HG03575 (cell line): ENCODE measurements around the gene FRAS1.
"Not testable (repeated sequence)": the region's sequence is repeated elsewhere in the genome, so short reads cannot be mapped to it uniquely, and the experiment has no call there.

Experiments
- ATAC-seq: cut with Tn5 transposase; IDR thresholded peaks from one replicate; pipeline ENCODE4 v1.9.1; 2021; ENCODE audit not compliant: unreplicated experiment, insufficient number of reproducible peaks, low FRiP score; ENCODE audit errors: extremely low read depth

The FRAS1 gene

DNA sequence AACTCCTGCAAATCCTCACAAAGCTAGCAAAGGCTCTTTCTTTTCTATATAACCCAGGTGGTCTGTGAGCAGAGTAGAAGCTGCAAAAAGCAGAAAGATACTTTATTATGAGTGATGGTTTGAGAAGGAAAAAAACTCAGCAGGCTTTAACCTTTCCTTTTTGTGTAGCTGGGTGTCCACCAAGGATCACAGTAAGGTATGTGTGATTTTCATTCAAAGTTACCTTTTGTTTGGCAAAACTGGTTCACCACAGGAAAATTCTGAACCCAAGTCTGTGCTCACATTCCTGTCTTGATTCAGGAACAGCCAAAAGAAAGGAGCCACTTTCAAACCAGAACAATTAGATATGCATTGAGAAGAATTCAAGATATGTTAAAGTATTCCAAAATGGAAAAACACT, 35.7 kb downstream of the FRAS1 start:
- no peak for ATAC-seq

DNA sequence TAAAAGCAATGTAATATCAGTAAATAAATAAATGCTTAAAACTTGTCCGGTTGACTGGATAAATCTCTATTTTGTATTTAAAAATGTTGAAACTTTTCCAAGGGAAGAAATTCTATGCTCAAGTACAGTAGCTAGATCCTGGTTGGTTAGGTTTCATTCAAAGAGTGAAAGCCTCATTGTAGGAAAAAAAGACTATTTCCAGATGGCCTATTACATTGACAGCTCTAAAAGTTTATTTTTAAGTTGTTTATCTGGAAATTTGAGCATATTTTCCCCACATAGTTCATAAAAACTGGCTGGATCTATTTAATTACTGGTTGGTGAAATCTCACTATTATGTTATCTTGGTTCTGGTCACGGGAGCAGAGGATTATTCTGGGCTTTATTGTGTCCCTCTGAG, 38.0 kb downstream of the FRAS1 start:
- ATAC-seq, result no peak

DNA sequence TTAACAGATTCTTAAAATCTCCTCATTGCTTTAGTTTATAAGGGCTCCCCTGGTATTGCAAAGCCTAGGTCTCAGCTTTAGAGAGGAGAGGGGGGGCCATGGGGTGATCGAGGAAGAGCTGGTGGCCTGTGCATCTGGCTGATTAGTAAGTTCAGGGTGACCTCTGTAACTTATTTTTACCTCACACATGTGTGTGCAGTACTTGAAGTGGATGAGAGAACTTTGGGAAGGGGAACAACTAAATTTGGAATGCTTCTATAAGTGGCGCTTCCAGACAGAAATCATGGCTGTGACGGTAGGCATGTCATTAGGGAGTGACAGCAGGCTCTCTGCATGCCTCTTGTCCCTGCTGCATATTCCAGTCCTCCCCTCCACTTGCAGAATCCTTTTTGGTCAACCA, 41.9 kb downstream of the FRAS1 start:
- no peak for ATAC-seq

DNA sequence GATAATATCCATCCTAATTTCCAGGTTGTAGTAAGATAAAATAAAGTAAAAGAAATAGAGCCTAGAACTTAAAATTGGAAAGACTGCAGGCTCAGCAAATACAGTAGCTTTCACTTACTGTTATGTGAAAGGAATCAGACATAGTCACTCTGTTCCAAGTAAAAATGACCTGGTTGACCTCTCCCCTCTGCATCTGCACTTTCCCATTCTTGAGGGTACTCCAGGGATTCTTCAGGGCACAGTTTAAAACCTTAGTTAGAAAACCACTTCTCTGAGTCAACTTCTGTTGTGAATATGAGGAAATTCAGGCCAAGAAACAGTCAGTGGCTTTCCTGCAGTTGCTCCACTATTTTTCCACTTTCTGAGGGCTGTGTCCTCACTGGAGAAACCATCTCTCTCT, 42.9 kb downstream of the FRAS1 start:
- no peak for ATAC-seq

DNA sequence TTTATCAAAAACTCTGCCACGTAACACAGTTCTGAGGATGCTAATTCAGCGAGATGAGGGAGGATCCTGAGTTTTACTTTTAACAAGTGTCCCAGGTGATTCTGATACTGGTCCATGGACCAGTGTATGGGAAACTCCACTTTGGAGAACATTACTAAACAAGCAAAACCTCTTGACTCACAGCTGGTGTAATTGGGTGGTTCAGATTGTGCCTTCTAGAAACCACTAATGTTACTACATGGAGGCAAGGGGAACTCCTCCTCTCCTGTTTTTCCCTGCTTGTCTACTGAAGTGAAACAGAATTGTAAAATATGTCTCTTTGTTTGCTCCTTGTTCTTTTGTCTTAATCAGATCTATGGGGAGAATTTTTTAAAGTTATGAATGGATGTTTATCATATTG, 62.6 kb downstream of the FRAS1 start:
- ATAC-seq, result no peak

DNA sequence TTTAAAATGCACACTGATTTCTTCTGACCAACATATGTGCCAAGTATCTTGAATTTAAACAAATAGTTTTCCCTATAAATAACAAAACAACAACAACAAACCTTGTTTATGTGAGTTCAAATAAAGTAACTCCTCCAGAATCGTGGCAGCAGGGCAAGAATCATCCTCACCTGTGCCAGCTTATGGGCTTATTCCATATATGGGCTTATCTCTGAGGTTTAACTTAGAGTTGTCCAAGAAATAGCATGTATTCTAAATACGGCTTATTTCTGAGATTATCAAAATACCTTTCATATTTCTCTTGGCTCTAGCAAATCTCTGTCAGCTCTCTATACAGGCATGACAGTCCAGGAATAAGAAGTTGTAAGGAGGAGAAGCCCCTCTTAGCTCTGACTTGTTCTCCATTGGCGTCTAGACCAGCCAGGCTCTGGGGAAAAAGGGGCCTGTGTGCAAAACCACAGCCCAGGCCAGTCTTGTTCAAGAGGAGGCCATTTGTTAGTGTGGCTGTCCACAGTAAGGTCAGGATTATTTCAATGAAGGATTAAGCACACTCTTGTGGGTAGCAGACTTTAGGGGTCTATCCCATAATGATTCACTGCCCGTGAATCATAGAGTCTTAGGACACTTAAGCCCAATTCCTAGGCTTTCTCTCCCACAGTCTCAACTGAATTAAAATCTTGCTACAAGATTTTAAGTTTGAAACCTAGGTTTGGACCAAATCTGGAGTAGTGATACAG, 63.2 kb downstream of the FRAS1 start:
- no peak for ATAC-seq

DNA sequence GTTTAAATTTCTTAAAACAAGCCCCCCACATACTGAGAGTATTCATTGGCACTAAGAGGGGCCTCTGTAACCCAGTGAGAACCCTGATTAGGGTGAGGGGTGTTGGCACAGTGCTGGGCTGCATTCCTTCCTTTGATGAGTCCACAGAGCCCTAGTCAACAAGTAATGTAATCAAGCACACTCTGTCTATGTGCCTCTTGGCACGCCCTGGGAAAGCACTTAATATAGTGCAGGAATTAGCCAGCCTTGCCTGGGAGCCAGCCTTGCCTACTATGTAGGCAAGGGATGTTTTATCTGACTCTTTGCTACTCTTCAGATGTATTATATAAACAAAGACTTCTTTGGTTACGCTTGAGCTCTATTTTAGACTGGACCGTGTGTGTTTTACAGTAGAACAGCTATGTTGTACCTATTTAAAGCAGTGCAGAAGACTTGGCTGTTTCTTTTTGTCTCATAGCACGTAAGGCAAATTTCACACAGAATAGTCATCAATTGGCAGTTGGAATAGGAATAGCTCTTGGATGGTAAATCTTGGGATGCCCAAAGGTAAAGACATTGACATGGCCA, 64.3 kb downstream of the FRAS1 start:
- ATAC-seq, result no peak

DNA sequence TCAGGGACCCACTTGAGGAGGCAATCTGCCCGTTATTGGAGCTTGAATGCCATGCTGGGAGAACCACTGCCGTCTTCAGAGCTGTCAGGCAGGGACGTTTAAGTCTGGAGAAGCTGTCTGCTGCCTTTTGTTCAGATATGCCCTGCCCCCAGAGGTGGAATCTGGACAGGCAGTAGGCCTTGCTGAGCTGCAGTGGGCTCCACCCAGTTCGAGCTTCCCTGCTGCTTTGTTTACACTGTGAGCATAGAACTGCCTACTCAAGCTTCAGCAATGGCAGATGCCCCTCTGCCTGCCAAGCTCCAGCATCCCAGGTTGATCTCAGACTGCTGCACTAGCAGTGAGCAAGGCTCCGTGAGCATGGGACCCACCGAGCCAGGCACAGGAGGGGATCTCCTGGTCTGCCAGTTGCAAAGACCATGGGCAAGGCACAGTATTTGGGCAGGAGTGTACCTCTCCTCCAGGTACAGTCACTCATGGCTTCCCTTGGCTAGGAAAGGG, 68.8 kb downstream of the FRAS1 start:
- not testable (repeated sequence) for ATAC-seq

DNA sequence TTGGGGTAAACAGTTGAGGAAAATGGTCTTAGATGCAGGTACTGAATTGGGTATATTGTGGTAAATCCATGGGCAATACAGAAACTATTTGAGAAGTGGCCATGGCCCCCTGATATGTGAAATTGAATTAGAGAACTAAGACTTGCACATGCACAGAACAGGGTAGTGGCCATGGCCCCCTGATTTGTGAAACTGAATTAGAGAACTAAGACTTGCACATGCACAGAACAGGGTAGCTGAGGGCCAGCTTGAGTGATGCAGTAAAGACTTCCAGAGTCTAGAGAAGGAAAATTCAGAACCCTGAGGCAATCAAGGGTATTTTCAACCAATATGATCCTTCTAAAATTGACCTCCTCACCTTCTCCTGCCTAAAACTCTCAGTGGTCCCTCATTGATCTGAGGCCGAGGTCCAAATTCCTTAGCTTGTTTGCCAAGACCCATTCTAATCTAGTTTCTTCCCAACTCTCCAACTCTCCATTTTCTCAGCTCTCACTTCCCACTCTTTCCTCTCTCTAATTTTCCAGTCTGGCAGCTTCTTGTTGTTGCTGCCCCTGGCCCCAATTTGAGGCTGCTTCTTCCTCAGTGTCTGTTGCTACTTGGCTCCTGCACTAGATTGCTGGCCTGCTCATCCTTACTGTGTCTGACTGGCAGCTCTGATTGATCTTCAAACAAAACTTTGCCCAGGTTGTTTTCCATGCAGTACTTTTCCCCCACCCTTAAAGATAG, 72.4 kb downstream of the FRAS1 start:
- ATAC-seq, result no peak

DNA sequence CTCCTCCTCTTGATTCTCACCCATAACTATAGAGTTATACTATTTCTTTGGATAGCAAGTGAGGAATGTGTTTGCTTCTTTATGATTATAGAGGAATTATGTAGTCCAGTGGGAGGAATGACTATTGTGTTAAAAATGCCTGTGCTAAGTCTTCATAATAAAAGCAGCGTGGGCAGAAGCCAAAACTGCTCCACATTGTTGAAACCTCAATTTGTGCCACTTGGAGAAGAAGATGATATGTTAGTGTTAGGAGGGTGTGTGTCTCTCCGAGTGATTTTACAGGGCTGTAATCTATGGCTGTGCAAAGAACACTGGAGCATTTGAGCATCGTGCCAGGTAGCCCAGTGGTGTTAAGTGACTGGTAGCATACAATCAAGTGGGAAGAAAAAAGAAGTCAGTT, 74.3 kb downstream of the FRAS1 start:
- no peak for ATAC-seq

DNA sequence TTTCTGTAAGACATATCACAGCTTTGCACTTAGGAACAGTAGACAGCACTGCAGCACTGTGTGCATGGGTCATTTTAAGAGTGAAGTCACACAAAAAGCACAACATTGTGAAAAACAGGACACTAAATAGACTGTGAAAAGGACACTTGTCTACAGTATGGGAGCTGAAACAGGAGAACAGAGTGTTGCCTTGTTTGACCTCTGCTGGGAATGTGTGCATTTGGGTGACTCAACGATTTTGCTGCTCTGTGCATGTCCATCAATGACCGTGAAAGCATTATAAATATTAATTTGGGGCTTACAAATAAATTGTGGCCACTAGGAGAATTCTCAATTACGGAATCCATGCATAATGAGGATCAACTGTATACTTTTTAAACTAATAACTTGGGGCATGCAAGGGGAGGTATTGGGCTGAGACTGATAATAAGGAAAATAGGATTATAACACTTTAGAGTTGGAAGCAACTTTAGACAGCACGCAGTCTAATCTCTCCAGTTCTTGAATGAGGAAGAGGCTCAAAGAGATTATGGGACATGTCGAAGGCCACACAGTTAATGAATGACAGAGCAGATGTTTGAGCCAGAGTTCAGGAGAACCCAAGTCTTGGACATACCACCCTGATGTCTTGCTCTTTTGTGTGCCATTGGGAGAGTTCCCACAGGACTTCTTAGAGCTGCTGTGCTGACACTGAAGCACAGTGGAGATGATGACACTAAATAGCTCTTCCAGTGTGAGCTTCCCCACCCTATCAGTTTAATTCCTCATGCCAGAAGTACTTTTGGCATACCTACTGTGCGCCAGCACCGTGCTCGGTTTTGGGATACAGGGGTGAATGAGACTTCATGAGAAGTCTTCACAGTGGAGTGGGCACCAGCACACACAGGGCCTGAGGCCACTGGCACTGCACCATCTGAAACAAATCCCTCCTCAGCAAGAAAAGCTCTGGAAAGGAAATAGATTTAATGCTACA, 79.3 kb downstream of the FRAS1 start:
- ATAC-seq, result no peak

DNA sequence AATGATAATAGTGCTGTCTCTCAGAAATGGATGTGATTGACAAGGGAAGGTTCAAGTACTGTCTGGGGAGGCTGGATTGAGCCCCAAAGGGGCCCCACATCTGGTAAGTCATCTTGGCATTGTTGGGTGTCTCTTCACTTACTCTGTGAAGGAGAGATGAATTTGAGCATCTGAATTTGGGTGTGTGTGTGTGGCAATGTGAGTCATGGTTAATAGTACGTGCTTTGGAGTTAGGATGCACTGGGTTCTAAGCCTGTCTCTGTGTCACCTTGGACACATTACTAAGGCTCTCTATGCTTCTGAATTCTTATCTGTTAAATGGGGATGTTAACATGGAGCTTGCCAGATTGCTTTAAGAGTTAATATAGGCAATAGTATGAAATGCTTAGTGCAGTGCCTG, 80.4 kb downstream of the FRAS1 start:
- no peak for ATAC-seq

DNA sequence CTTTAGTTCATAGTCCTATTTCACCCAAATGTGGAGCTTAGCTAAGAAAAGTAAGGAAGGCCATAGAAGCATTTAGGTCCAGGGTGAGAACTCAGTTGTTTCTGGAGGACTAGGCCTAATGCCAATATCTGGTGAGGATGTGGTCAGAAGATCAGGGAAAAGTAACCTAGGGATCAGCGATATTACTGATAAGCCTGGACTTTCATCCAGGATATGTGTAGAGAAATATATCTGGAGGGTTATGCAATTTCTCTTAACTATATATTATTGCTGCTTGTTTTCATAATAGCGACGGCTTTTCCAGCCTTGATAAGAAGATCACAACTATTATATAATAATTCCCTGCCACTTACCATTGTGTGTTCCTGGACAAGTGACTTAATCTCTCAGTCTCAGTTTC, 81.1 kb downstream of the FRAS1 start:
- ATAC-seq, result no peak

DNA sequence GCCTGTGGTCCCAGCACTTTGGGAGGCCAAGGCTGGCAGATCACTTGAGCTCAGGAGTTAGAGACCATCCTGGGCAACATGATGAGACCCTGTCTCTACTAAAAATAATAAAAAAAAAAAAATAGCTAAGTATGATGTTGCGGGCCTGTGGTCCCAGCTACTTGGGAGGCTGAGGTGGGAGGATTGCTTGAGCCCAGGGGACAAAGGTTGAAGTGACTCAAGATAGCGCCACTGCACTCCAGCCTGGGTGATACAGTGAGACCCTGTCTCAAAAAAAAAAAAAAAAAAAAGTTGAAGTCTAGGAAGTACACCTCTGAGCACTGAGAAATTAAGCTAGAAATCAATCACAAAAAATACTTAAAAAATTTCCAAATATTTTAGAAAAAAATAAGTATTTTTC, 86.5 kb downstream of the FRAS1 start:
- no peak for ATAC-seq

DNA sequence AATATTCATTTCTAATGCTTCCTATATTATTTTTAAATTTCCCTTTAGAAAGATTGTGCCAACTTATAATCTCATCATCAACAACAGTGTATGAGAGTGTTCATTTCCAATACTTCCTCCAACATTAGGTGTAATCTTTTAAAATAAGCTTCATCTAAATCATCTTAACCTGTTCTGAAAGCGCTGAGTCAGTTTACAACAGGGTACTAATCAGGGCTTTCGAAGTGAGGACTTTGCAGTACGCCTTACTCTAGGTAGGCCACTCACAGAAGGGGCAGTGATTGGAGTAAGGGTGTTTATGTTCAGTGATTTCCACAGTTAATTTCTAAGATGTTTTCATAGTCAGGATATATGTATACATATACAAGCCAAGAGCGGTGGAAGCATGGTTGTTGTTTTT, 87.9 kb downstream of the FRAS1 start:
- no peak for ATAC-seq

DNA sequence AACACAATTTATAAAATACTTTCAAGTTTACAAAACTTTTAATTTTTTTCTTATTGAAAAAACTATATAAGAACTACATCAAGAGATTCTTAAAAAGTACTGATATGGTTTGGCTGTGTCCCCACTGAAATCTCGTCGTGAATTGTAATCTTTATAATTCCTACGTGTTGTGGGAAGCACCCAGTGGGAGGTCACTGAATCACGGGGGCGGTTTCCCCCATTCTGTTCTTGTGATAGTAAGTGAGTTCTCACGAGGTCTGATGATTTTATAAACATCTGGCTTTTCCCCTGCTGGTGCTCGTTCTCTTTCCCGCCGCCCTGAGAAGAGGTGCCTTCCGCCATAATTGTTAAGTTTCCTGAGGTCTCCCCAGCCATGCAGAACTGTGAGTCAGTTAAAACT, 88.5 kb downstream of the FRAS1 start:
- no peak for ATAC-seq

DNA sequence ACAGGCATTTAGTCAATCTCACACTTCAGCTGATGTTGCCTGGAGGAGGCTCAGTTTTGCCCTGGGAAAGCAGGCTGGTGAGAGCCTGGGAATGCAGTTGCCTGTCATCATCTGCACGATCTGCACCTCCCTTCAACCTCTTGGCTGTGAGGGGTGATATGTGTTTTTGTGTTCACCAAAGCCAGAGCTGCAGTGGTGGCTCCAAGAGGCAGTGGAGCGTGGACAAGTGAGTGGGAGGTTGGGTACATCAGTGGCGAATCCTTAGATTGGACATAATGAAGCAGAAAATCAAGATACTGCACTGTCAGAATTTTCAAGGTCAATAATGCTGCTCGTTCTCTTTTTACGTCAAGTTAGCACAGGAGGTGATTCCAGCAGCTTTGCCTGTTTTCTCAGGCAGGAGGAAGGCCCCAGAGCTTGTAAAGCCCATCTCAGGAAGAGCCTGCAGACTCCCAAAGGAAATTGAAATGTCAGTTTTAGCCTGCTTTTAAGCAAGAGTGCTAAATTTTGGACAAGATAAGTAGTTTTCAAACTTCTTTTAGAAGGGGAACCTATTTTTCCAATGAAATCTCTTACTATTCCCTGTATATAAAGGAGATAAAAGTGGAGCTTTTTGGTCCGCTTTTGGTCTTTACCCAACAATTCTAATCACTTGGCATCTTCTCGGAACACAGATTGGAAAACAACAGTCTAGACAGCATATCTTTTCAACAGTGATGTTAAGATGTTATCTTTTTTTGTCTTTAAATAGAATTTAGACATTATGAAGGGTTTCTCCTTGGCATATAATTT, 92.8 kb downstream of the FRAS1 start:
- no peak for ATAC-seq

DNA sequence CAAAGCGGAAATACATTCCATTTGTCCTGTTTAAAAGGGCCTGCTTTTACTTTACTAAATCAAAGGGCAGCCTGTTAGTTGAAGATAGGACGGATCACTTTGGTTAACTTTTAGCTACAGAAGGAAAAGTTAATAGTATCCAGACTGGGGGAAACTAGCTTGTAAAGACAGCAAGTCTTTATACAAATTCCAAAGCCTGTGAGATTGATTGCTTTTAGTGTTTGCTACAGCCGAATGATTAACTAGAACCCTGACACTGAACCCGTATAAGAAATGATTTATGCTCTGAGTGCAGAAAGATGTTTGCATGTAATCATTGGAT, 93.4 kb downstream of the FRAS1 start:
- ATAC-seq, result no peak

DNA sequence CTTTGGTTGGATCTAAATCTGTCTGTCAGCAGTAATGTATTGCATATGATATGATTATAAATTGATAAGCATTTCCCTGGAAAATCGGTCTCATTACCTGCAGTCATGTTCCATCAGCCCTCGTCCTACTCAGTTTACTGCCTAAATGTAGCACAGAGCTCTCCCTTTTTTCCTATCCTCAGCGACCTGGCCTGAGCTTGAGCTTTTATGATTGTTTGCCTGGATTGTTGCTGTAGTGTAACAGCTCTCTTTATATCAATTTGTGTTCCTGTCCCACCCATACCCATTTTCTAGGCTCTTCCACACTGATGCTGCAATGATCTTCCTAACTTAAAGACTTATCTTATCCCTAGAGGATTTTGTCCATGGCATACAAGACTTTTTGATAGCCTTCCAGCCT, 95.7 kb downstream of the FRAS1 start:
- no peak for ATAC-seq
